ENCODE results near the gene PIPOX. TPM values are rescaled to one million over a fixed set of nuclear protein-coding genes. Genes with fewer than 3 reads are reported as not detected.

PIPOX gene
- total RNA-seq: 0.86 and 2.3 TPM in 2 replicates

GRCh38 chr17:29042679-29043538 is at the start of gene PIPOX:
Gene PIPOX (plus strand): TSS chr17:29043141. CDS start chr17:29043226, 85 bp downstream.

GRCh38 chr17:29005936-29006511 is 36.9 kb upstream of the PIPOX start, which contains the start of gene SEZ6:
Gene SEZ6 (minus strand): TSS chr17:29006033. CDS start chr17:29005869, 164 bp downstream.

Other genes with a start within 250 kb of the PIPOX start
- 6.0 and 7.9 TPM in 2 replicates for gene FAM222B, start 200.4 kb upstream of the PIPOX start, total RNA-seq
- 26.0 and 26.2 TPM in 2 replicates for gene ERAL1, start 188.1 kb upstream of the PIPOX start, total RNA-seq
- 72.4 and 109 TPM in 2 replicates for gene FLOT2, start 145.4 kb upstream of the PIPOX start, total RNA-seq
- gene DHRS13, start 140.1 kb upstream of the PIPOX start, total RNA-seq: 6.9 and 14.2 TPM in 2 replicates
- gene PHF12, start 91.6 kb upstream of the PIPOX start, total RNA-seq: 5.2 and 9.5 TPM in 2 replicates
- under 0.01 TPM in 1 of 2 replicates, not detected in the other for gene SEZ6, start 37.1 kb upstream of the PIPOX start, total RNA-seq
- gene MYO18A, start 137.3 kb downstream of the PIPOX start, total RNA-seq: 28.3 and 29.4 TPM in 2 replicates
- gene CRYBA1, start 203.7 kb downstream of the PIPOX start, total RNA-seq: not detected in 2 replicates